Kidney (tissue), 14 donors: ENCODE measurements around the gene EGLN1. TPM values are rescaled to one million over a fixed set of nuclear protein-coding genes. Genes with fewer than 3 reads are reported as not detected.

Experiments used
- DNase-seq, 5 donors: peaks; one replicate each; pipeline ENCODE4 v3.0.0-alpha.2; 2013 to 2020
- FAIRE-seq: peaks from 2 replicates; lab custom pipeline; 2012; peaks lifted over from hg19 to GRCh38; lab: Jason Lieb, UNC
- H3K27ac ChIP-seq, 2 donors: one replicate each; pipeline ENCODE4 v1.7.0; 2013; ENCODE audit warnings: low read depth in 2 of 2, low read length in 2 of 2, inconsistent platforms in 1 of 2
- H3K27me3 ChIP-seq: one replicate; pipeline ENCODE4 v1.7.1; 2013; ENCODE audit warnings: low read length, inconsistent platforms; ENCODE audit not compliant: control insufficient read depth, insufficient read depth
- H3K36me3 ChIP-seq, 3 donors: one replicate each; pipeline versions ENCODE4 v1.7.0 to v1.7.1; 2013; ENCODE audit warnings: low read length in 3 of 3, control low read depth in 1 of 3, inconsistent platforms in 1 of 3; ENCODE audit not compliant: insufficient read depth in 3 of 3, control insufficient read depth in 2 of 3
- H3K4me1 ChIP-seq, 3 donors: one replicate each; pipeline versions ENCODE4 v1.7.0 to v1.7.1; 2013; ENCODE audit warnings: low read length in 3 of 3, inconsistent platforms in 1 of 3, low read depth in 1 of 3; ENCODE audit not compliant: control insufficient read depth in 2 of 3, insufficient read depth in 2 of 3
- H3K4me3 ChIP-seq, 3 donors: one replicate each; pipeline versions ENCODE4 v1.7.0 to v1.8.1; 2013; ENCODE audit warnings: low read length in 3 of 3, control low read depth in 1 of 3, inconsistent platforms in 1 of 3
- H3K9ac ChIP-seq, 3 donors: one replicate each; pipeline versions ENCODE4 v1.7.0 to v1.7.1; 2013; ENCODE audit warnings: low read length in 3 of 3, control low read depth in 1 of 3, inconsistent platforms in 1 of 3
- H3K9me3 ChIP-seq, 3 donors: one replicate each; pipeline versions ENCODE4 v1.7.0 to v1.7.1; 2013; ENCODE audit warnings: low read length in 3 of 3, control low read depth in 1 of 3, inconsistent platforms in 1 of 3; ENCODE audit not compliant: control insufficient read depth in 2 of 3, insufficient read depth in 1 of 3
- intact Hi-C: fragments of 100-400 bp; cut with DNase I; formaldehyde crosslinking; loops from one replicate; pipeline ENCODE4 v1.11.1; 2022
- polyA plus RNA-seq: library from polyadenylated mRNA; stranded (reverse); fragments of 350-450 nt; fragmentation: Illumina TruSeq; extraction: RNeasy Lipid Tissue Mini Kit (QIAGEN cat#74804); gene quantifications from one replicate; pipeline ENCODE4 v1.2.3, GENCODE V29; 2014; ENCODE audit warnings: low read depth, low replicate concordance; ENCODE audit not compliant: insufficient read depth
- total RNA-seq: library from RNA; stranded (reverse); fragmentation: NEBNext Ultra II Directional; extraction: Animal tissue kit (Norgen Biotek cat#: 25700); gene quantifications from one replicate; pipeline ENCODE4 v1.2.1, GENCODE V29; 2021
- TF ChIP-seq, protein P1 (sequence below): IDR thresholded peaks from 3 replicates; pipeline ENCODE4 v1.5.1; 2012; ENCODE audit warnings: mild to moderate bottlenecking, moderate library complexity, borderline replicate concordance; ENCODE audit not compliant: insufficient read depth; ENCODE audit errors: extremely low read depth
- donor health status: control.
- donor health status: control.
- donor health status: control.
- donor health status: control.
- donor health status: control.
- donor health status: DM: yes; HTN: yes; CAD: no.
- donor health status: Normal renal cell carcinoma (clear cell type).

EGLN1 gene
- total and polyA plus RNA-seq, 2 donors from 2014 or later = 12.2 to 38.8 TPM

DNA sequence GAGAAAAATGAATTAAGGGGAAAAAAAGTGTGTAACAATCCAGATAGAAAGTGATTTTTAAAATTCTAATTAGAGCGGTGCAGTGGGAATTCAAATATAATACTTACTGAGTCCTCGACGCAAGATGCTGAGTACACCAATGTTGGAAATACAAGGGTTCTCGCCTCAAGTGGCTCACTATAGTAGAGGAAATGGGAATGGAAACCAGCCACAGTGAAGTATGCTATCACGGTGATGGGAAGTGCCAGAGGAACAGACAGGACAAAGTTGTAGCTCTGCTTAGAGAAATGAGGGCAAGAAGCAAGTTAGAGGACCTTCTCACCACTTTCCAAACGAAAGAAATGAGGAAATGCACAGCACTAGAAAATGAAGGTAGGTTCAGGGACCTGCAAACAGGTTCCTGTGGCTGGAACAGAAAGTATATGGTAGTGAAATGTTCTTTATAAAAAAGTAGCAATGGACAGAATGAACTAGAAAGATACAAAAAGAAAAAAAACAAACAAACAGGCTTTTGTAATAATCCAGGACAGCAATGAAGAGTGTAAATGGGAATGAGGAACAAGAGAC, 13.5 kb downstream of the EGLN1 start:
- no peaks in the 10 kb centered on the region for H3K9me3 ChIP-seq
- no peak overlapping the region for H3K4me3 ChIP-seq
- H3K36me3 ChIP-seq = no peaks in the 10 kb centered on the region
- H3K27me3 ChIP-seq = no peaks in the 10 kb centered on the region
- FAIRE-seq (no peak), DNase-seq (no peak)
- peak overlapping the region; percentile 37 to 57 for H3K27ac ChIP-seq
- TF ChIP-seq, protein P1, sequence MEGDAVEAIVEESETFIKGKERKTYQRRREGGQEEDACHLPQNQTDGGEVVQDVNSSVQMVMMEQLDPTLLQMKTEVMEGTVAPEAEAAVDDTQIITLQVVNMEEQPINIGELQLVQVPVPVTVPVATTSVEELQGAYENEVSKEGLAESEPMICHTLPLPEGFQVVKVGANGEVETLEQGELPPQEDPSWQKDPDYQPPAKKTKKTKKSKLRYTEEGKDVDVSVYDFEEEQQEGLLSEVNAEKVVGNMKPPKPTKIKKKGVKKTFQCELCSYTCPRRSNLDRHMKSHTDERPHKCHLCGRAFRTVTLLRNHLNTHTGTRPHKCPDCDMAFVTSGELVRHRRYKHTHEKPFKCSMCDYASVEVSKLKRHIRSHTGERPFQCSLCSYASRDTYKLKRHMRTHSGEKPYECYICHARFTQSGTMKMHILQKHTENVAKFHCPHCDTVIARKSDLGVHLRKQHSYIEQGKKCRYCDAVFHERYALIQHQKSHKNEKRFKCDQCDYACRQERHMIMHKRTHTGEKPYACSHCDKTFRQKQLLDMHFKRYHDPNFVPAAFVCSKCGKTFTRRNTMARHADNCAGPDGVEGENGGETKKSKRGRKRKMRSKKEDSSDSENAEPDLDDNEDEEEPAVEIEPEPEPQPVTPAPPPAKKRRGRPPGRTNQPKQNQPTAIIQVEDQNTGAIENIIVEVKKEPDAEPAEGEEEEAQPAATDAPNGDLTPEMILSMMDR = no peak
- H3K9ac ChIP-seq = no peak overlapping the region
- peaks cover 0 to 29% (median 21%) of the 10 kb centered on the region in 3 donors for H3K4me1 ChIP-seq
- intact Hi-C loops = no loop called here

- peak overlapping the region; percentile 37 to 57 for H3K27ac ChIP-seq
- no peak for FAIRE-seq
- H3K9ac ChIP-seq = no peak overlapping the region
Measured at GRCh38 chr1:231407547-231408396, 14.3 kb downstream of the EGLN1 start.

DNA sequence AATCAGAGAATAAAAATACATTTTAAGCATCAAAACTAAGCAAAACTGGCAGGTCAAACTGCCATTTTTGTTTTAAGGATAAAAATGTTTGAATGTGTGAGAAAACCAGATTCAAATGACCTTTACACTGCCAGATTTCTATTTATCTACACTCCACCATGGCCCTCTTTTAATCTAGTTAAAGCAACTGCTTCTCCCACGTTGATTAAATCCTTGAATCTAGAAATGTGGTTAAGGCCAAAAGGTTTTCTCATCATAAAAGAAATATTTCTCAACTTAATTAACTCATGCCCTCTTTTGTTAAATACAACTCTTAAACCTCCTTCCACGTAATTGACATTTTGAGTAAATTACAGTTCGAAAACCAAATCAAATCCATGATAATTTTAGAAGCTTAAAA, 15.0 kb downstream of the EGLN1 start:
- Histone ChIP-seq H3K9me3 (no peaks in the 10 kb centered on the region), H3K4me1 (peaks cover 0 to 29% (median 21%) of the 10 kb centered on the region in 3 donors), H3K27me3 (no peaks in the 10 kb centered on the region), H3K4me3 (no peak overlapping the region), H3K36me3 (no peaks in the 10 kb centered on the region), H3K9ac (no peak overlapping the region), H3K27ac (peak overlapping the region; percentile 33 to 35)
- TF ChIP-seq, protein P1 = no peak
- FAIRE-seq = no peak
- no peak for DNase-seq
- intact Hi-C loops = no loop called here

More at GRCh38 chr1:231407547-231408396, 14.3 kb downstream of the EGLN1 start:
- peak in 3 of 5 donors; percentile 28 to 68 (median 55) for DNase-seq
- Histone ChIP-seq H3K9me3 (no peaks in the 10 kb centered on the region), H3K4me3 (peak overlapping the region in 1 of 3 donors; percentile 25), H3K36me3 (no peaks in the 10 kb centered on the region), H3K4me1 (peaks cover 0 to 29% (median 21%) of the 10 kb centered on the region in 3 donors), H3K27me3 (no peaks in the 10 kb centered on the region)
- intact Hi-C loops = no loop called here
- TF ChIP-seq, protein P1 = no peak
